Neural progenitor cell (in vitro differentiated cells): ENCODE data around the gene ALDH1L2.

Experiments used
- CTCF ChIP-seq: fragments of 200-600 bp; sonication (generic); IDR thresholded peaks from 2 replicates; pipeline ENCODE4 v1.5.1; 2017; ENCODE audit warnings: antibody characterized with exemption, mild to moderate bottlenecking
- EZH2 ChIP-seq: fragments of 200-600 bp; sonication (generic); IDR thresholded peaks from 2 replicates; pipeline ENCODE4 v1.6.1; 2017; ENCODE audit warnings: antibody characterized with exemption, mild to moderate bottlenecking, moderate library complexity
- EZH2phosphoT487 ChIP-seq: fragments of 200-600 bp; sonication (generic); IDR thresholded peaks from 2 replicates; pipeline ENCODE4 v1.6.1; 2017; ENCODE audit warnings: antibody characterized with exemption

GRCh38 chr12:105072888-105073488, 11.3 kb downstream of the ALDH1L2 start:
- TF ChIP-seq CTCF (no peak), EZH2 (no peak), EZH2phosphoT487 (no peak)
